Endodermal cell (in vitro differentiated cells): ENCODE measurements around the gene ERFL. TPM values are rescaled to one million over a fixed set of nuclear protein-coding genes. Genes with fewer than 3 reads are reported as not detected.

Experiments
- DNase-seq: peaks from one replicate; pipeline ENCODE4 v3.0.0-alpha.2; 2017
- H3K27ac ChIP-seq: 2 replicates; pipeline ENCODE4 v1.5.1; 2013; ENCODE audit warnings: mild to moderate bottlenecking, low read depth, low read length, moderate library complexity
- H3K27me3 ChIP-seq: 2 replicates; pipeline ENCODE4 v1.6.1; 2013; ENCODE audit warnings: mild to moderate bottlenecking, low read length, moderate library complexity; ENCODE audit not compliant: insufficient read depth, control insufficient read depth, poor library complexity, severe bottlenecking
- H3K36me3 ChIP-seq: 2 replicates; pipeline ENCODE4 v1.7.0; 2013; ENCODE audit warnings: mild to moderate bottlenecking, low read length, moderate library complexity; ENCODE audit not compliant: control insufficient read depth, insufficient read depth
- H3K4me1 ChIP-seq: one replicate; pipeline ENCODE4 v1.7.0; 2013; ENCODE audit warnings: low read length; ENCODE audit not compliant: control insufficient read depth, insufficient read depth
- H3K4me3 ChIP-seq: 2 replicates; pipeline ENCODE4 v1.5.1; 2013; ENCODE audit warnings: mild to moderate bottlenecking, low read length, moderate library complexity
- H3K9ac ChIP-seq: 2 replicates; pipeline ENCODE4 v1.6.1; 2013; ENCODE audit warnings: mild to moderate bottlenecking, low read length, moderate library complexity; ENCODE audit not compliant: poor library complexity, severe bottlenecking; ENCODE audit errors: extremely low read depth
- H3K9me3 ChIP-seq: 2 replicates; pipeline ENCODE4 v1.6.1; 2013; ENCODE audit warnings: mild to moderate bottlenecking, low read length, moderate library complexity; ENCODE audit not compliant: control insufficient read depth
- H3K27ac Mint-ChIP-seq: 2 replicates; pipeline ENCODE4 v1.8.0; 2020; ENCODE audit warnings: mixed read lengths
- H3K27me3 Mint-ChIP-seq: 2 replicates; pipeline ENCODE4 v1.8.0; 2021; ENCODE audit warnings: mild to moderate bottlenecking, mixed read lengths; ENCODE audit not compliant: insufficient read depth
- H3K36me3 Mint-ChIP-seq: 2 replicates; pipeline ENCODE4 v1.8.0; 2020; ENCODE audit warnings: low read depth, mixed read lengths
- H3K4me1 Mint-ChIP-seq: 2 replicates; pipeline ENCODE4 v1.8.0; 2020; ENCODE audit warnings: mixed read lengths
- H3K4me3 Mint-ChIP-seq: 2 replicates; pipeline ENCODE4 v1.8.0; 2020; ENCODE audit warnings: mild to moderate bottlenecking, moderate library complexity, mixed read lengths
- H3K9me3 Mint-ChIP-seq: 2 replicates; pipeline ENCODE4 v1.8.0; 2020; ENCODE audit warnings: mild to moderate bottlenecking, mixed read lengths
- CTCF ChIP-seq: fragments of 200-600 bp; sonication (generic); conservative IDR thresholded peaks from 2 replicates; pipeline ENCODE4 v1.5.0; 2021; ENCODE audit warnings: antibody characterized with exemption, mild to moderate bottlenecking
- WGBS, 2 experiments: methylation state at CpG; one replicate each; pipeline versions ENCODE4 v1.1.5 to v1.1.7; 2013; ENCODE audit warnings: missing lambda C conversion rate in 2 of 2, mixed read lengths in 1 of 2; ENCODE audit not compliant: insufficient coverage in 1 of 2, insufficient read length in 1 of 2; 5-methylcytosine and 5-hydroxymethylcytosine counted together
- total RNA-seq, 2 donors: library from RNA; stranded (reverse); fragmentation: NEBNext Ultra II Directional in 1 of 2; extraction: Animal tissue kit (Norgen Biotek cat#: 25700) in 1 of 2; gene quantifications; 2 replicates in 1 of 2; 3 replicates in 1 of 2; pipeline ENCODE4 v1.2.1, GENCODE V29; 2021

The ERFL gene
- total RNA-seq, 2 donors from 2014 or later = 0.13 to 0.53 TPM

GRCh38 chr19:41870401-41870873 is 57.8 kb downstream of the ERFL start:
- Histone ChIP-seq H3K36me3 (peaks cover 57% of the 10 kb centered on the region), H3K9me3 (no peaks in the 10 kb centered on the region), H3K9ac (no peak overlapping the region), H3K27me3 (no peaks in the 10 kb centered on the region), H3K27ac (no peak overlapping the region), H3K4me1 (peaks cover 4% of the 10 kb centered on the region), H3K4me3 (no peak overlapping the region)
- peaks cover 50% of the 10 kb centered on the region for H3K36me3 Mint-ChIP-seq
- no peak overlapping the region for H3K27ac Mint-ChIP-seq
- H3K4me3 Mint-ChIP-seq = no peak overlapping the region
- peaks cover 16% of the 10 kb centered on the region for H3K4me1 Mint-ChIP-seq
- no peak for TF ChIP-seq CTCF
- no peaks in the 10 kb centered on the region for H3K9me3 Mint-ChIP-seq
- 94% methylated on average over 3 of the region's 3 CpGs; no CpG with 5 or more reads in 1 of the 2 experiments for WGBS, 2 experiments
- peak; percentile 59 for DNase-seq
- H3K27me3 Mint-ChIP-seq = no peaks in the 10 kb centered on the region

GRCh38 chr19:41869374-41869955 is 58.8 kb downstream of the ERFL start:
- H3K27ac ChIP-seq = peak overlapping the region; percentile 6
- peaks cover 66% of the 10 kb centered on the region for H3K36me3 ChIP-seq
- Mint-ChIP-seq H3K27ac (peak overlapping the region; percentile 39), H3K36me3 (peaks cover 58% of the 10 kb centered on the region), H3K27me3 (no peaks in the 10 kb centered on the region), H3K4me1 (peaks cover 16% of the 10 kb centered on the region), H3K9me3 (no peaks in the 10 kb centered on the region), H3K4me3 (no peak overlapping the region)
- H3K4me1 ChIP-seq = peaks cover 6% of the 10 kb centered on the region
- no peaks in the 10 kb centered on the region for H3K27me3 ChIP-seq
- H3K4me3 ChIP-seq = no peak overlapping the region
- H3K9me3 ChIP-seq = no peaks in the 10 kb centered on the region
- TF ChIP-seq CTCF = no peak
- no peak overlapping the region for H3K9ac ChIP-seq
- no peak for DNase-seq
- 89 to 91% methylated on average over 9 to 13 of the region's 13 CpGs for WGBS, 2 experiments

GRCh38 chr19:41868989-41869300 is 59.3 kb downstream of the ERFL start:
- 93 to 96% methylated on average over 8 to 12 of the region's 12 CpGs for WGBS, 2 experiments
- Mint-ChIP-seq H3K36me3 (peaks cover 63% of the 10 kb centered on the region), H3K9me3 (no peaks in the 10 kb centered on the region), H3K4me3 (no peak overlapping the region), H3K4me1 (peaks cover 19% of the 10 kb centered on the region), H3K27me3 (no peaks in the 10 kb centered on the region), H3K27ac (peak overlapping the region; percentile 90)
- Histone ChIP-seq H3K9me3 (no peaks in the 10 kb centered on the region), H3K36me3 (peaks cover 72% of the 10 kb centered on the region), H3K9ac (no peak overlapping the region), H3K27me3 (no peaks in the 10 kb centered on the region), H3K4me1 (peaks cover 11% of the 10 kb centered on the region), H3K4me3 (no peak overlapping the region), H3K27ac (peak overlapping the region; percentile 6)
- no peak for TF ChIP-seq CTCF
- DNase-seq = no peak
